GM12864 (cell line): Measurements from ENCODE around the gene SHISA9.

Experiments
- DNase-seq: peaks from one replicate; pipeline ENCODE4 v3.0.0-alpha.2; 2011; ENCODE audit warnings: low read depth
- H3K4me3 ChIP-seq: 2 replicates; pipeline ENCODE4 v1.5.1; 2011; ENCODE audit warnings: mild to moderate bottlenecking, low read depth, low read length, control low read depth
- CTCF ChIP-seq: IDR thresholded peaks from 2 replicates; pipeline ENCODE4 v1.5.1; 2011; ENCODE audit warnings: low read depth, mild to moderate bottlenecking, moderate library complexity, low read length, control low read depth, inconsistent platforms; ENCODE audit errors: missing control alignments

Gene SHISA9

GRCh38 chr16:13148836-13149235, 247.4 kb downstream of the SHISA9 start:
- no peak overlapping the region for H3K4me3 ChIP-seq
- no peak for DNase-seq
- no peak for TF ChIP-seq CTCF

- DNase-seq: no peak
- TF ChIP-seq CTCF: no peak
- no peak overlapping the region for H3K4me3 ChIP-seq
Measured at GRCh38 chr16:13150181-13150885, 248.9 kb downstream of the SHISA9 start.

DNA sequence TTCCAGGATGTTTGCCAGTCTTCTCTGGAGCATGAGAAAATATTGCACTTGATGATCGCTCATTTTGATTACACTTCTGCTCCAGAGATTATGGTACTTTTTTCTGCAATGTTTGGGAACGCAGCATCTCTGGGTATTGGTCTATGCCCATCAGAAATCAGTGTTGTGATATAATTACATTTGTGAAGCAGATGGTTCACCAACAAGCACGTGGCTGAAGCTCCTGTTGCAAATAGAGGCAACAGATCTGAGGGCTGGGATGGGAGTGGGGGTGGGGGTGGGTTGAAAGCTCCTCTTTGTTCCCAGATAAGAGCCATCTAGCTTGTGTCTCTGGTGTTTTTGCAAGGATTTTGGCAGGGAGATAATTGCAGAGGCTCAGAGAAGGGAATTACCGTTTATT, 252.3 kb downstream of the SHISA9 start:
- no peak for DNase-seq
- no peak for TF ChIP-seq CTCF
- H3K4me3 ChIP-seq: no peak overlapping the region

DNA sequence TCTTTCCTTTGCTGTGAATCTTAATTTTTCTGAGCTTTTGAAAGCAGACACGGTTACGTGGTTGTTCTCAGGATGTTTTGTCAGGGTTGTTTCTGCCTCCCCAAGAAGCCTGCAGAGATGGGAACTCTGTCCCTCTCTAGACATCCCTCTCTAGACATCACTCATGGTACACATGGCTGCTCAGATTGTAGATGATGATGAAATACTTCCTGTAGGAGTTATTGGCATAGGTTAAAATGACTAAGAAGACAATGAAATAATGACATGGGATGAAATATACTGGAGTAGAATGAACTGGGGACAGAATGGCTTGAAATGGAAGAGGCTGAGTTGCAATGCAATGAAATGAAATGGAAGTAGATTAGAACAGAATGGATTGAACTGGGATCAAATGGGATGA, 253.4 kb downstream of the SHISA9 start:
- TF ChIP-seq CTCF: no peak
- no peak for DNase-seq
- H3K4me3 ChIP-seq: no peak overlapping the region

- TF ChIP-seq CTCF: no peak
- no peak for DNase-seq
- no peak overlapping the region for H3K4me3 ChIP-seq
Measured at GRCh38 chr16:13155377-13155776, 254.0 kb downstream of the SHISA9 start.

DNA sequence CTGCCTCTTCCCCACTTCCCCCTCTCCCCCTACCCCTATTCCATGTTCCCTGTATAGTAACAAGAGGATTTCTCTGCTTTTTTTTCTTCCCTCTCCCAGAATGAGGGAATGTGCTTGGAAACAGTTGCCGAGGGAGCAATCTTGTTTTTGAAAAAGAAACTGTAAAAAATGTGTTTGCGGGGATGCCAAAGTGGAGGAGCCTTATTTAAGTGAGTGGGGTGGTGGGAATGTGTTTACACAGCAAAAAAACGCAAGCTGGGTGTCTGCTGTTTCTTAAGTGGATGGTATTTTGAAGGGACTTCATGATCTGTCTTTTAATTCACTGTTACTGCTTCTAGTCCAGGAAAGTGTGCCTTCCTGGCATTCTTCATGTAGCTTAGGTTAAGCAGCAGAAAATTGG, 254.4 kb downstream of the SHISA9 start:
- no peak for TF ChIP-seq CTCF
- DNase-seq: no peak
- H3K4me3 ChIP-seq: no peak overlapping the region

DNA sequence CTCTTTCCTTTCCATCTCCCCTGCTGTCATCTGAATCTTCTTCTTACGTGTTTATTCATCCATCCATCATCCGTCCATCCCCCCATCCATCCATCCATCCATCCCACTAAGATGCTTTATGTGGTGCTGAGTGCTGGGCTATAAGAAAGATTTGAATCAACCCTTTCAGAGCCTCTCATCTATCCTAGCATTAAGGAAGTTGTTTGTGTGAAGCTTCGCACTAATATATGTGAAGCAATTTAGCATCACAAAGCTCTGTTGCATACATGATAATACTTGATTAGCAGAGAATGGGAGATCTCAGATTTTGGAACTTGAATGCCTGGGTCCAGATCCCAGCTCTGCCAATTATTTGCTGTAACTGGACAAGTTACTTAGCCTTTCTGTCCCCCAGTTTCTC, 255.7 kb downstream of the SHISA9 start:
- no peak for TF ChIP-seq CTCF
- no peak for DNase-seq
- H3K4me3 ChIP-seq: no peak overlapping the region
